Loucy (cell line): ENCODE data around the gene GNS.

ENCODE experiments used
- H2AFZ ChIP-seq: fragments of 200-600 bp; sonication (generic); 2 replicates; pipeline ENCODE4 v1.6.0; 2016; ENCODE audit warnings: antibody characterized with exemption, mild to moderate bottlenecking, low read length, moderate library complexity
- H3F3A ChIP-seq: fragments of 200-600 bp; 2 replicates; pipeline ENCODE4 v1.6.0; 2016; ENCODE audit warnings: antibody characterized with exemption, low read depth, mild to moderate bottlenecking
- H3K27me3 ChIP-seq: fragments of 200-600 bp; sonication (generic); 2 replicates; pipeline ENCODE4 v1.6.1; 2014; ENCODE audit warnings: low read length, mild to moderate bottlenecking; ENCODE audit not compliant: insufficient read depth, poor library complexity, severe bottlenecking
- H3K36me3 ChIP-seq: fragments of 200-600 bp; sonication (generic); 2 replicates; pipeline ENCODE4 v1.6.1; 2016; ENCODE audit warnings: low read length; ENCODE audit not compliant: insufficient read depth
- H3K4me1 ChIP-seq: fragments of 200-600 bp; sonication (generic); 2 replicates; pipeline ENCODE4 v1.5.1; 2014; ENCODE audit warnings: low read length, mild to moderate bottlenecking; ENCODE audit not compliant: insufficient read depth, poor library complexity, severe bottlenecking
- H3K4me2 ChIP-seq: fragments of 200-600 bp; sonication (generic); 2 replicates; pipeline ENCODE4 v1.6.0; 2014; ENCODE audit warnings: antibody characterized with exemption, low read length, low read depth, mild to moderate bottlenecking; ENCODE audit not compliant: poor library complexity, severe bottlenecking
- H3K4me3 ChIP-seq: fragments of 200-600 bp; sonication (generic); 2 replicates; pipeline ENCODE4 v1.5.1; 2014; ENCODE audit warnings: low read length, mild to moderate bottlenecking, mixed read lengths; ENCODE audit not compliant: poor library complexity, severe bottlenecking
- H3K79me2 ChIP-seq: fragments of 200-600 bp; sonication (generic); 2 replicates; pipeline ENCODE4 v1.6.1; 2014; ENCODE audit warnings: low read length; ENCODE audit not compliant: insufficient read depth
- H3K9ac ChIP-seq: fragments of 200-600 bp; sonication (generic); 2 replicates; pipeline ENCODE4 v1.6.0; 2014; ENCODE audit warnings: mild to moderate bottlenecking, low read depth, low read length, moderate library complexity; ENCODE audit not compliant: poor library complexity, severe bottlenecking
- H3K9me2 ChIP-seq: fragments of 200-600 bp; sonication (generic); replicated peaks from 2 replicates; pipeline ENCODE4 v1.6.1; 2016; ENCODE audit warnings: low read depth, low read length, mixed read lengths
- H3K9me3 ChIP-seq: fragments of 200-600 bp; sonication (generic); 2 replicates; pipeline ENCODE4 v1.6.1; 2014; ENCODE audit warnings: mild to moderate bottlenecking, antibody characterized with exemption, low read length, low read depth; ENCODE audit not compliant: insufficient read depth
- H4K20me1 ChIP-seq: fragments of 200-600 bp; sonication (generic); 2 replicates; pipeline ENCODE4 v1.6.0; 2014; ENCODE audit warnings: antibody characterized with exemption, low read length, mild to moderate bottlenecking; ENCODE audit not compliant: insufficient read depth, poor library complexity, severe bottlenecking
- EZH2phosphoT487 ChIP-seq: fragments of 200-600 bp; IDR thresholded peaks from 2 replicates; pipeline ENCODE4 v1.6.1; 2018; ENCODE audit warnings: antibody characterized with exemption, mild to moderate bottlenecking, moderate library complexity, borderline replicate concordance
- TF ChIP-seq, protein P1 (sequence below): fragments of 200-600 bp; sonication (generic); conservative IDR thresholded peaks from 2 replicates; pipeline ENCODE4 v1.5.1; 2014; ENCODE audit warnings: mild to moderate bottlenecking, antibody characterized with exemption, low read length

The GNS gene

DNA sequence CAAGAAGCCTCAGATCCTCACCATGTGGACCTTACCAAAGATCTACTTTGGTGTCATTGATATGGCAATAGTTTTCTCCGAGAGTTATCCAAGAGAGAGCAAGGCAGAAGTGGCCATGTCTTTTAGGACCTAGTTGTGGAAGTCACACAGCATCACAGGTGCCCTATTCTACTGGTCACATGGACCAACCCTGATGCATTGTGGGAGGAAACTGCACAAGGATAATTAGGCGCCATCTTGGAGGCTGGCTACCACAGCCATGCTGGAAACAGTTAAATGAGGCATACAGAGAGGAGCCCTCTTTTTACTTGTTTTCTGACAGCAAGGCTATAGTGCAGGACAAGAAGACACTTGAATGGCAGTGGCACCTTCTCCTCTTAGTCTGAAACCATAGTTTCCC is 49.8 kb downstream of the GNS start:
- no peaks in the 10 kb centered on the region for H3K9me3 ChIP-seq
- TF ChIP-seq, protein P1, sequence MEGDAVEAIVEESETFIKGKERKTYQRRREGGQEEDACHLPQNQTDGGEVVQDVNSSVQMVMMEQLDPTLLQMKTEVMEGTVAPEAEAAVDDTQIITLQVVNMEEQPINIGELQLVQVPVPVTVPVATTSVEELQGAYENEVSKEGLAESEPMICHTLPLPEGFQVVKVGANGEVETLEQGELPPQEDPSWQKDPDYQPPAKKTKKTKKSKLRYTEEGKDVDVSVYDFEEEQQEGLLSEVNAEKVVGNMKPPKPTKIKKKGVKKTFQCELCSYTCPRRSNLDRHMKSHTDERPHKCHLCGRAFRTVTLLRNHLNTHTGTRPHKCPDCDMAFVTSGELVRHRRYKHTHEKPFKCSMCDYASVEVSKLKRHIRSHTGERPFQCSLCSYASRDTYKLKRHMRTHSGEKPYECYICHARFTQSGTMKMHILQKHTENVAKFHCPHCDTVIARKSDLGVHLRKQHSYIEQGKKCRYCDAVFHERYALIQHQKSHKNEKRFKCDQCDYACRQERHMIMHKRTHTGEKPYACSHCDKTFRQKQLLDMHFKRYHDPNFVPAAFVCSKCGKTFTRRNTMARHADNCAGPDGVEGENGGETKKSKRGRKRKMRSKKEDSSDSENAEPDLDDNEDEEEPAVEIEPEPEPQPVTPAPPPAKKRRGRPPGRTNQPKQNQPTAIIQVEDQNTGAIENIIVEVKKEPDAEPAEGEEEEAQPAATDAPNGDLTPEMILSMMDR: no peak
- TF ChIP-seq EZH2phosphoT487: no peak
- peaks cover 4% of the 10 kb centered on the region; the same call in 1 of the 2 replicates for H3K36me3 ChIP-seq
- no peak overlapping the region for H2AFZ ChIP-seq
- no peaks in the 10 kb centered on the region for H3K9me2 ChIP-seq
- no peaks in the 10 kb centered on the region for H3K79me2 ChIP-seq
- H3K4me3 ChIP-seq: no peak overlapping the region
- no peaks in the 10 kb centered on the region for H4K20me1 ChIP-seq
- no peak overlapping the region for H3K4me2 ChIP-seq
- peaks cover 9% of the 10 kb centered on the region for H3K4me1 ChIP-seq
- H3K9ac ChIP-seq: no peak overlapping the region
- no peaks in the 10 kb centered on the region for H3F3A ChIP-seq
- no peaks in the 10 kb centered on the region for H3K27me3 ChIP-seq

DNA sequence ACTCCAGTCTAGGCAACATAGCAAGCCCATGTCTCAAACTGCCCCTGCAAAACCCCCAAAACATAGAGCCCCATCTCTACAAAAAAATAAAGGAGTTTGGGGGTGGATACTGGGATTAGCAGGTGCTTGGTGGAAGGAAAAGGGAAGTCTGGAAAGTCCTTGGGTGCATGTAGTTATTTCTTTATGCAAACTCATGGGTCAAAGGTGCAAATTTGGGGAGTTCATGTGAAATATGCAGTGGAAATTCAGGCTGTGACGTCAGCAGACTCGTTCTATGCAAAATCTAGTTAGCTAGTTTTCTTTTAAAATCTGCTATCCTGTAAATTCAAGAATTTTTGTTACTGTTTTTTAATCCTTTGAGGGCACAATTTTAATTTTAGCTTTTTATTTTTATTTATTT is 51.3 kb downstream of the GNS start:
- no peaks in the 10 kb centered on the region for H3K27me3 ChIP-seq
- H3K9ac ChIP-seq: no peak overlapping the region
- no peaks in the 10 kb centered on the region for H3K9me2 ChIP-seq
- H3K9me3 ChIP-seq: no peaks in the 10 kb centered on the region
- no peaks in the 10 kb centered on the region for H3K36me3 ChIP-seq
- H3K4me2 ChIP-seq: no peak overlapping the region
- no peak overlapping the region for H2AFZ ChIP-seq
- no peaks in the 10 kb centered on the region for H3F3A ChIP-seq
- no peaks in the 10 kb centered on the region for H3K79me2 ChIP-seq
- no peak overlapping the region for H3K4me3 ChIP-seq
- TF ChIP-seq EZH2phosphoT487: no peak
- TF ChIP-seq, protein P1: no peak
- no peaks in the 10 kb centered on the region for H4K20me1 ChIP-seq
- H3K4me1 ChIP-seq: no peaks in the 10 kb centered on the region

DNA sequence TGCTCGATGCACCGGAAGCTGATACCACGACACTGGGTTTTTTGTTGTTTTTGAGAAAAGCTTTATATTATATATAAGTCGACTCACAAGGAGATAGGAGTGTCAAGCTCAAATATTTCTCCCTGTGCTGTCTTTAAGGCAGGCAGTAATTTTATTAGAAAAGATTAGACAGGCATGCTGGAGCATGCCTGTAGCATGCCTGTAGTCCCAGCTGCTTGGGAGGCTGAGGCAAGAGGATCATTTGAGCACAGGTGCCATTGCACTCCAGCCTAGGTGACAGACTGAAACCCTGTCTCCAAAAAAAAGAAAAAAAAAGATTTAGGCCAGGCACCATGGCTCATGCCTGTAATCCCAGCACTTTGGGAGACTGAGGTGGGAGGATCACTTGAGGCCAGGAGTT is 51.8 kb downstream of the GNS start:
- Histone ChIP-seq H3K9me3 (no peaks in the 10 kb centered on the region), H3K4me3 (no peak overlapping the region), H3K79me2 (no peaks in the 10 kb centered on the region), H3K36me3 (no peaks in the 10 kb centered on the region), H2AFZ (no peak overlapping the region), H3K4me2 (no peak overlapping the region), H3F3A (no peaks in the 10 kb centered on the region), H4K20me1 (no peaks in the 10 kb centered on the region), H3K9ac (no peak overlapping the region), H3K4me1 (peaks cover under 1% of the 10 kb centered on the region), H3K27me3 (no peaks in the 10 kb centered on the region), H3K9me2 (no peaks in the 10 kb centered on the region)
- TF ChIP-seq EZH2phosphoT487: no peak
- TF ChIP-seq, protein P1: no peak
